Measurements from ENCODE around the gene SPTBN2.
A peak's percentile ranks its signal among the peaks of the same experiment; 100 is the strongest.

Gene SPTBN2

GRCh38 chr11:66683877-66684276 lies 45.1 kb downstream of the SPTBN2 start:
- in situ Hi-C loops (cut with HindIII; ENCODE audit: low pct_ligation_motif_present, low sequenced_read_pairs): no loop called here
- H3K36me3 ChIP-seq (replicated peaks): no peaks in the 10 kb centered on the region

GRCh38 chr11:66680966-66681645 lies 47.9 kb downstream of the SPTBN2 start:
- Histone ChIP-seq H3K4me3 (ENCODE audit: low read depth, low read length) (no peak overlapping the region), H3K27ac (no peak overlapping the region), H3K27me3 (replicated peaks) (no peaks in the 10 kb centered on the region), H3K36me3 (replicated peaks) (peaks cover 3% of the 10 kb centered on the region)
- no peak for TF ChIP-seq CTCF (IDR thresholded peaks at IDR 0.05; ENCODE audit: low read depth, low read length, missing control alignments)
- in situ Hi-C loops (cut with HindIII; ENCODE audit: low pct_ligation_motif_present, low sequenced_read_pairs): no loop called here
- DNase-seq: no peak

More at GRCh38 chr11:66683877-66684276, 45.1 kb downstream of the SPTBN2 start:
- Histone ChIP-seq H3K27me3 (replicated peaks) (no peaks in the 10 kb centered on the region), H3K4me3 (ENCODE audit: low read depth, low read length) (no peak overlapping the region), H3K27ac (no peak overlapping the region)
- no peak for TF ChIP-seq CTCF (IDR thresholded peaks at IDR 0.05; ENCODE audit: low read depth, low read length, missing control alignments)
- no peak for DNase-seq

GRCh38 chr11:66677599-66678375 lies 51.2 kb downstream of the SPTBN2 start, which contains the start of gene RBM4B:
Gene RBM4B, minus strand, starts transcription at chr11:66677887. Its CDS starts 808 bp downstream, at chr11:66677079.
- peak; percentile 96 for DNase-seq
- no peak for TF ChIP-seq CTCF (IDR thresholded peaks at IDR 0.05; ENCODE audit: low read depth, low read length, missing control alignments)
- peak within 1 kb of the TSS; percentile 91 for H3K27ac ChIP-seq
- H3K27me3 ChIP-seq (replicated peaks): no peaks in the 10 kb centered on the region
- in situ Hi-C loops (cut with HindIII; ENCODE audit: low pct_ligation_motif_present, low sequenced_read_pairs): no loop called here
- peaks cover 6% of the 10 kb centered on the region for H3K36me3 ChIP-seq (replicated peaks)
- peak within 1 kb of the TSS; percentile 80 for H3K4me3 ChIP-seq (ENCODE audit: low read depth, low read length)

GRCh38 chr11:66676931-66677598 lies 52.0 kb downstream of the SPTBN2 start:
- in situ Hi-C loops (cut with HindIII; ENCODE audit: low pct_ligation_motif_present, low sequenced_read_pairs): no loop called here
- no peak for DNase-seq
- peak overlapping the region; percentile 80 for H3K4me3 ChIP-seq (ENCODE audit: low read depth, low read length)
- no peak for TF ChIP-seq CTCF (IDR thresholded peaks at IDR 0.05; ENCODE audit: low read depth, low read length, missing control alignments)
- H3K27ac ChIP-seq: peak overlapping the region; percentile 91
- H3K36me3 ChIP-seq (replicated peaks): peaks cover 6% of the 10 kb centered on the region
- no peaks in the 10 kb centered on the region for H3K27me3 ChIP-seq (replicated peaks)

- in situ Hi-C loops (cut with HindIII; ENCODE audit: low pct_ligation_motif_present, low sequenced_read_pairs): no loop called here
- H3K4me3 ChIP-seq (ENCODE audit: low read depth, low read length): peak overlapping the region; percentile 17
- H3K36me3 ChIP-seq (replicated peaks): peaks cover 6% of the 10 kb centered on the region
Observed at GRCh38 chr11:66676282-66676919, 52.6 kb downstream of the SPTBN2 start.

More at GRCh38 chr11:66676282-66676919, 52.6 kb downstream of the SPTBN2 start:
- no peak for TF ChIP-seq CTCF (IDR thresholded peaks at IDR 0.05; ENCODE audit: low read depth, low read length, missing control alignments)
- no peak for DNase-seq
- Histone ChIP-seq H3K27ac (no peak overlapping the region), H3K27me3 (replicated peaks) (no peaks in the 10 kb centered on the region)
